Natural killer cell (primary cell): Measurements from ENCODE around the gene TRAF3. TPM values are rescaled to one million over a fixed set of nuclear protein-coding genes. Genes with fewer than 3 reads are reported as not detected.

Experiments
- ATAC-seq, 3 donors: fragments of 150-1000 bp in 2 of 3; fragments of 200-7000 bp in 1 of 3; cut with Tn5 transposase; 1 replicate in 1 of 3; 2 replicates in 2 of 3; pipeline ENCODE4 v1.10.0; 2021; ENCODE audit warnings: mild to moderate bottlenecking in 2 of 3, moderate library complexity in 2 of 3
- DNase-seq, 2 donors: peaks; one replicate each; pipeline versions ENCODE4 v3.0.0 to v3.0.0-alpha.2; 2013 to 2021; ENCODE audit warnings: mixed read lengths in 1 of 2
- H3K27ac ChIP-seq: one replicate; pipeline ENCODE4 v1.5.1; 2013; ENCODE audit warnings: mild to moderate bottlenecking, low read length
- H3K27me3 ChIP-seq: one replicate; pipeline ENCODE4 v1.6.1; 2013; ENCODE audit warnings: low read length; ENCODE audit not compliant: control insufficient read depth, insufficient read depth
- H3K36me3 ChIP-seq: one replicate; pipeline ENCODE4 v1.6.1; 2013; ENCODE audit warnings: low read length; ENCODE audit not compliant: control insufficient read depth, insufficient read depth
- H3K4me1 ChIP-seq: one replicate; pipeline ENCODE4 v1.6.1; 2013; ENCODE audit warnings: low read length; ENCODE audit not compliant: control insufficient read depth, insufficient read depth
- H3K4me3 ChIP-seq: one replicate; pipeline ENCODE4 v1.5.1; 2013; ENCODE audit warnings: low read length
- H3K9me3 ChIP-seq: one replicate; pipeline ENCODE4 v1.6.1; 2013; ENCODE audit warnings: low read length; ENCODE audit not compliant: control insufficient read depth, insufficient read depth
- H3K27ac Mint-ChIP-seq, 2 donors: one replicate each; pipeline ENCODE4 v1.8.0; 2022; ENCODE audit warnings: mild to moderate bottlenecking in 2 of 2, mixed read lengths in 2 of 2, moderate library complexity in 1 of 2
- H3K27me3 Mint-ChIP-seq, 2 donors: one replicate each; pipeline ENCODE4 v1.8.0; 2022; ENCODE audit warnings: low read depth in 2 of 2, mixed read lengths in 2 of 2
- H3K36me3 Mint-ChIP-seq: one replicate; pipeline ENCODE4 v1.8.0; 2022; ENCODE audit warnings: mixed read lengths
- H3K4me1 Mint-ChIP-seq, 2 donors: one replicate each; pipeline ENCODE4 v1.8.0; 2022; ENCODE audit warnings: mixed read lengths in 2 of 2
- H3K4me3 Mint-ChIP-seq: one replicate; pipeline ENCODE4 v1.8.0; 2022; ENCODE audit warnings: mild to moderate bottlenecking, moderate library complexity, mixed read lengths
- H3K9me3 Mint-ChIP-seq, 2 donors: one replicate each; pipeline ENCODE4 v1.8.0; 2022; ENCODE audit warnings: mixed read lengths in 2 of 2
- WGBS: methylation state at CpG from one replicate; pipeline ENCODE4 v1.1.7; 2013; ENCODE audit warnings: missing lambda C conversion rate; ENCODE audit not compliant: insufficient coverage; 5-methylcytosine and 5-hydroxymethylcytosine counted together
- intact Hi-C: fragments of 100-400 bp; cut with micrococcal nuclease; formaldehyde crosslinking; loops from one replicate; pipeline ENCODE4 v1.14.2; 2022
- total RNA-seq, 4 donors: library from RNA; stranded (reverse); fragments of 120-200 nt in 1 of 4; gene quantifications; one replicate each; pipeline versions ENCODE4 v1.2.3 to v1.2.4, GENCODE V29; 2013 to 2022
- TF ChIP-seq, protein P1 (sequence below): fragments of 200-600 bp; IDR thresholded peaks from one replicate; pipeline ENCODE4 v1.8.0; 2022; ENCODE audit warnings: antibody characterized with exemption

Gene TRAF3
- total RNA-seq, 3 donors from 2014 or later (not counting 1 experiment from before 2014, with no cell fraction given): 21.0 to 31.6 (median 23.5) TPM

DNA sequence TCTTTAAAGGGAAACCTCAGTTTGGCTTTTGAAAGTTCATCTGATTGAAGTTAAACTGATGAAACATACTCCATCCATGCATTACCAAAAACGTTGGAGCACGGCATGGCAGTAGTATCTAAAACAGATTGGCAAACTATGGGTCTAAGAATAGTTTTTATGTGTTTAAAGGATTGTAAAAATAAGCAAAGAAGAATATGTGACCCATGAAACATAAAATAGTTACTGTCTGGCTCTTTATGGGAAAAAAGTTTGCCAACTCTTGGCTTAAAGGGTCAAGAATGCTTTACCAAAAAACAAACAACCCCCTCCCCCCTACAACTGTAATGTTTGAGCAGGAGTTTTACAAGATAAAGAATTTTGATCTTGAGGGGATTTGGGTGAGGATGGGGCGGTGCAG, 32.6 kb downstream of the TRAF3 start:
- 97% methylated on average over 3 of the region's 3 CpGs for WGBS
- no peaks in the 10 kb centered on the region for H3K9me3 ChIP-seq
- intact Hi-C loops: no loop called here
- DNase-seq: no peak
- H3K4me1 ChIP-seq: peaks cover 32% of the 10 kb centered on the region
- no peak overlapping the region for H3K27ac ChIP-seq
- H3K4me3 Mint-ChIP-seq: no peak overlapping the region
- H3K27ac Mint-ChIP-seq: no peak overlapping the region
- TF ChIP-seq, protein P1, sequence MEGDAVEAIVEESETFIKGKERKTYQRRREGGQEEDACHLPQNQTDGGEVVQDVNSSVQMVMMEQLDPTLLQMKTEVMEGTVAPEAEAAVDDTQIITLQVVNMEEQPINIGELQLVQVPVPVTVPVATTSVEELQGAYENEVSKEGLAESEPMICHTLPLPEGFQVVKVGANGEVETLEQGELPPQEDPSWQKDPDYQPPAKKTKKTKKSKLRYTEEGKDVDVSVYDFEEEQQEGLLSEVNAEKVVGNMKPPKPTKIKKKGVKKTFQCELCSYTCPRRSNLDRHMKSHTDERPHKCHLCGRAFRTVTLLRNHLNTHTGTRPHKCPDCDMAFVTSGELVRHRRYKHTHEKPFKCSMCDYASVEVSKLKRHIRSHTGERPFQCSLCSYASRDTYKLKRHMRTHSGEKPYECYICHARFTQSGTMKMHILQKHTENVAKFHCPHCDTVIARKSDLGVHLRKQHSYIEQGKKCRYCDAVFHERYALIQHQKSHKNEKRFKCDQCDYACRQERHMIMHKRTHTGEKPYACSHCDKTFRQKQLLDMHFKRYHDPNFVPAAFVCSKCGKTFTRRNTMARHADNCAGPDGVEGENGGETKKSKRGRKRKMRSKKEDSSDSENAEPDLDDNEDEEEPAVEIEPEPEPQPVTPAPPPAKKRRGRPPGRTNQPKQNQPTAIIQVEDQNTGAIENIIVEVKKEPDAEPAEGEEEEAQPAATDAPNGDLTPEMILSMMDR: no peak
- H3K27me3 ChIP-seq: no peaks in the 10 kb centered on the region
- peaks cover 53 to 58% of the 10 kb centered on the region in 2 donors for H3K4me1 Mint-ChIP-seq
- H3K4me3 ChIP-seq: no peak overlapping the region
- no peaks in the 10 kb centered on the region for H3K36me3 Mint-ChIP-seq
- H3K36me3 ChIP-seq: no peaks in the 10 kb centered on the region
- no peak for ATAC-seq
- no peaks in the 10 kb centered on the region for H3K9me3 Mint-ChIP-seq
- H3K27me3 Mint-ChIP-seq: no peaks in the 10 kb centered on the region

DNA sequence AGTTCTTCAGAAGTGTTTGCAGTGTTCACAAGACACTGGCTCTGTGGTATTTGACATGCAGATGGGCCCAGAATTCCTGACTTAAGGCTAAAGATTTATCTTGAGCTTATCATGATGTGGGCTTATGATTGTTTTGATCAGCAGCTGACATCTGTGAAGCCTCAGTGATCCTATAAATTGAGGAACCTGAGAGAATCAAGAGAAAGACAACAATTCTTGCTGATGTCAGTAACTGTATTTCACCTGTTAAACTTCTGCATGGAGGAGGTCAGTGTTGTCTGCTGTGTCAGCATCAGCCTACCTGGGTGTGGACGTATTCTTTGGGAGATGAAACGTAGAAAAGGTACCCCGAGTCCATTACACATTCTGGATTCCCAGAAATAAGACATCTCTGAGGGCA, 33.3 kb downstream of the TRAF3 start:
- Histone ChIP-seq H3K36me3 (no peaks in the 10 kb centered on the region), H3K27ac (no peak overlapping the region), H3K4me1 (peaks cover 26% of the 10 kb centered on the region), H3K9me3 (no peaks in the 10 kb centered on the region), H3K27me3 (no peaks in the 10 kb centered on the region), H3K4me3 (no peak overlapping the region)
- Mint-ChIP-seq H3K36me3 (no peaks in the 10 kb centered on the region), H3K27ac (no peak overlapping the region), H3K27me3 (no peaks in the 10 kb centered on the region), H3K4me1 (peaks cover 53 to 58% of the 10 kb centered on the region in 2 donors), H3K9me3 (no peaks in the 10 kb centered on the region), H3K4me3 (no peak overlapping the region)
- 97% methylated on average over 3 of the region's 3 CpGs for WGBS
- intact Hi-C loops: no loop called here
- ATAC-seq (no peak), DNase-seq (no peak)
- TF ChIP-seq, protein P1: no peak

DNA sequence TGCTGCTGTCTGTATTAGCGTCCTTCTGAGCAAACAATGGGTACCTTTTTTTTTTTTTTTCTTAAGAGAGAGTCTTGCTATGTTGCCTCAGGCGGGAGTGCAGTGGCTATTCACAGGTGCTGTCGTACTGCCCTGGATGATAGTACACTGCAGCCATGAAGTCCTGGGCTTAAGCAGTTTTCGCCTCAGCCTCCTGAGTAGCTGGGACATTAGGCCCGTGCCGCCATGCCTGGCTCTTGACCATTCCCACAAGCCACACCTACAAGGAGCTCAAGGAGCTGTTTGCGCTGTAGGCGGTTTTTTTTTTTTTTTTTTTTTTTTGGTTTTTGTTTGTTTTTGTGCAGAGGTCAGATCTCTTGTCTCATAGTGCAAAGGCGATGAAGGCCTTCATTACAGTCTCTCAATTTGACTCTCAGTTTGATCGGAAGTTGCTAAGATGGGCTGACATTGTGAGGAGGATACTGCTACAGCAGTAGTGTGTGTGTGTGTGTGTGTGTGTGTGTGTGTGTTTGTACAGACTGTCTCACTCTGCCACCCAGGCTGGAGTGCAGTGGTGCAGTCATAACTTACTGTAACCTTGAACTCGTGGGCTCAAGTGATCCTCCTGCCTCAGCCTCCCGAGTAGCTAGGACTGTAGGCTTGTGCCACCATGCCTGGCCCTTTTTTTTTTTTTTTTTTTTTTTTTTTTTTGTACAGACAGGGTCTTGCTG, 34.2 kb downstream of the TRAF3 start:
- peaks cover 17% of the 10 kb centered on the region for H3K4me1 ChIP-seq
- Mint-ChIP-seq H3K36me3 (no peaks in the 10 kb centered on the region), H3K27ac (no peak overlapping the region), H3K9me3 (no peaks in the 10 kb centered on the region), H3K4me1 (peaks cover 47 to 54% of the 10 kb centered on the region in 2 donors), H3K4me3 (no peak overlapping the region), H3K27me3 (no peaks in the 10 kb centered on the region)
- no peak overlapping the region for H3K4me3 ChIP-seq
- ATAC-seq (no peak), DNase-seq (no peak)
- intact Hi-C loops: no loop called here
- 89% methylated on average over 9 of the region's 12 CpGs for WGBS
- H3K36me3 ChIP-seq: no peaks in the 10 kb centered on the region
- no peaks in the 10 kb centered on the region for H3K9me3 ChIP-seq
- TF ChIP-seq, protein P1: no peak
- H3K27me3 ChIP-seq: no peaks in the 10 kb centered on the region
- H3K27ac ChIP-seq: no peak overlapping the region

DNA sequence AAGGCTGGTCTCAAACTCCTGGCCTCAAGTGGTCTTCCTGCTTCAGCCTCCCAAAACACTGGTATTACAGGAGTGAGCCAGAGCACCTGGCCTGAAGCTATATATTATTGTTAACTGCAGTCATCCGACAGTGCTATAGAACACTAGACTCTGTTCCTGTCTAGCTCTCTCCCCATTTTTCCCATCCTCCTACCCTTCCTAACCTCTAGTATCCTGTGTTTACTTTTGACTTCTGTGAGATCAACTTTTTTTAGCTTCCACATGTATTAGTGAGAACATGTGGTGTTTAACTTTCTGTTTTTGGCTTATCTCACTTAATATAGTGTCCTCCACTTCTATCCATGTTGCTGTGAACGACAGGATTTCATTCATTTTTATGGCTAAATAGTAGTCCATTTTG, 34.7 kb downstream of the TRAF3 start:
- no peak for DNase-seq
- Mint-ChIP-seq H3K4me3 (no peak overlapping the region), H3K36me3 (no peaks in the 10 kb centered on the region), H3K27me3 (no peaks in the 10 kb centered on the region), H3K27ac (no peak overlapping the region), H3K4me1 (peaks cover 47 to 55% of the 10 kb centered on the region in 2 donors), H3K9me3 (no peaks in the 10 kb centered on the region)
- 91% methylated on average over 1 of the region's 2 CpGs for WGBS
- TF ChIP-seq, protein P1: no peak
- H3K4me3 ChIP-seq: no peak overlapping the region
- no peaks in the 10 kb centered on the region for H3K9me3 ChIP-seq
- ATAC-seq: no peak
- no peaks in the 10 kb centered on the region for H3K36me3 ChIP-seq
- H3K27ac ChIP-seq: no peak overlapping the region
- H3K27me3 ChIP-seq: no peaks in the 10 kb centered on the region
- intact Hi-C loops: no loop called here
- peaks cover 11% of the 10 kb centered on the region for H3K4me1 ChIP-seq
